Neural cell (in vitro differentiated cells): ENCODE results near the gene SNURF. TPM values are rescaled to one million over a fixed set of nuclear protein-coding genes. Genes with fewer than 3 reads are reported as not detected.

Source experiments
- H2AFZ ChIP-seq: fragments of 200-600, 300-800 bp; sonication (generic), shearing (Covaris generic); 2 replicates; pipeline ENCODE4 v1.6.0; 2014; ENCODE audit warnings: low read depth, mild to moderate bottlenecking, antibody characterized with exemption, low read length, moderate library complexity
- H3F3A ChIP-seq: fragments of 200-600 bp; shearing (Covaris generic); 2 replicates; pipeline ENCODE4 v1.6.1; 2016; ENCODE audit warnings: mild to moderate bottlenecking, moderate library complexity, mixed read lengths, antibody characterized with exemption, low read length; ENCODE audit not compliant: insufficient read depth, poor library complexity, severe bottlenecking
- H3K27ac ChIP-seq: fragments of 200-600, 300-800 bp; sonication (generic), shearing (Covaris generic); 2 replicates; pipeline ENCODE4 v1.5.1; 2014; ENCODE audit warnings: mild to moderate bottlenecking, low read length, moderate library complexity
- H3K27me3 ChIP-seq: fragments of 300-800, 200-600 bp; sonication (generic), shearing (Covaris generic); 2 replicates; pipeline ENCODE4 v1.6.0; 2014; ENCODE audit warnings: mild to moderate bottlenecking, low read depth, low read length, moderate library complexity; ENCODE audit not compliant: insufficient read depth
- H3K36me3 ChIP-seq: fragments of 300-800, 200-600 bp; sonication (generic), shearing (Covaris generic); 2 replicates; pipeline ENCODE4 v1.5.1; 2014; ENCODE audit warnings: mild to moderate bottlenecking, antibody characterized with exemption, low read length, moderate library complexity; ENCODE audit not compliant: insufficient read depth
- H3K4me2 ChIP-seq: fragments of 300-800, 200-600 bp; sonication (generic), shearing (Covaris generic); 2 replicates; pipeline ENCODE4 v1.6.0; 2014; ENCODE audit warnings: mild to moderate bottlenecking, low read length
- H3K4me3 ChIP-seq: fragments of 300-800, 200-600 bp; sonication (generic), shearing (Covaris generic); 2 replicates; pipeline ENCODE4 v1.5.1; 2014; ENCODE audit warnings: mild to moderate bottlenecking, low read length, moderate library complexity
- H3K79me2 ChIP-seq: fragments of 200-600 bp; shearing (Covaris generic); replicated peaks from 2 replicates; pipeline ENCODE4 v1.6.0; 2014; ENCODE audit warnings: mild to moderate bottlenecking, low read length, moderate library complexity; ENCODE audit not compliant: insufficient read depth
- H3K9ac ChIP-seq: fragments of 300-800, 200-600 bp; sonication (generic), shearing (Covaris generic); 2 replicates; pipeline ENCODE4 v1.6.1; 2016; ENCODE audit warnings: mild to moderate bottlenecking, low read length, mixed read lengths
- H3K9me2 ChIP-seq: fragments of 200-600 bp; shearing (Covaris generic); 2 replicates; pipeline ENCODE4 v1.6.1; 2016; ENCODE audit warnings: mild to moderate bottlenecking, low read length, mixed read lengths; ENCODE audit not compliant: insufficient read depth
- H3K9me3 ChIP-seq: fragments of 200-600, 300-800 bp; sonication (generic), shearing (Covaris generic); 2 replicates; pipeline ENCODE4 v1.6.1; 2016; ENCODE audit warnings: mild to moderate bottlenecking, mixed run types, low read length, moderate library complexity, mixed read lengths
- H4K20me1 ChIP-seq: fragments of 200-600 bp; shearing (Covaris generic); 2 replicates; pipeline ENCODE4 v1.6.1; 2016; ENCODE audit warnings: mild to moderate bottlenecking, mixed run types; ENCODE audit not compliant: insufficient read depth
- CTCF ChIP-seq: fragments of 450-650 bp; IDR thresholded peaks from 2 replicates; pipeline ENCODE4 v1.5.1; 2014; ENCODE audit warnings: antibody characterized with exemption, mild to moderate bottlenecking, moderate library complexity; ENCODE audit not compliant: poor library complexity, severe bottlenecking
- EP300 ChIP-seq: fragments of 450-650 bp; conservative IDR thresholded peaks from 2 replicates; pipeline ENCODE4 v1.6.1; 2014; ENCODE audit warnings: antibody characterized with exemption, mild to moderate bottlenecking, moderate library complexity; ENCODE audit not compliant: poor library complexity, severe bottlenecking
- EZH2 ChIP-seq: fragments of 200-600, 300-800 bp; shearing (Covaris generic), sonication (generic); IDR thresholded peaks from 2 replicates; pipeline ENCODE4 v1.6.1; 2014; ENCODE audit warnings: antibody characterized with exemption, low read length, borderline replicate concordance, mild to moderate bottlenecking; ENCODE audit not compliant: insufficient read depth, poor library complexity, severe bottlenecking
- MXI1 ChIP-seq: fragments of 450-650 bp; conservative IDR thresholded peaks from 2 replicates; pipeline ENCODE4 v1.6.1; 2014; ENCODE audit warnings: antibody characterized with exemption, mild to moderate bottlenecking; ENCODE audit not compliant: poor library complexity, severe bottlenecking
- POLR2AphosphoS5 ChIP-seq: IDR thresholded peaks from 2 replicates; pipeline ENCODE4 v1.6.1; 2012
- RAD21 ChIP-seq: fragments of 450-650 bp; conservative IDR thresholded peaks from 2 replicates; pipeline ENCODE4 v1.6.1; 2014; ENCODE audit warnings: antibody characterized with exemption, mild to moderate bottlenecking, moderate library complexity
- REST ChIP-seq: IDR thresholded peaks from 2 replicates; pipeline ENCODE4 v1.6.1; 2012; ENCODE audit warnings: borderline replicate concordance
- SMC3 ChIP-seq: fragments of 450-650 bp; conservative IDR thresholded peaks from 2 replicates; pipeline ENCODE4 v1.6.1; 2014; ENCODE audit warnings: antibody characterized with exemption, mild to moderate bottlenecking, moderate library complexity; ENCODE audit not compliant: poor library complexity
- TAF1 ChIP-seq: IDR thresholded peaks from 2 replicates; pipeline ENCODE4 v1.6.1; 2012; ENCODE audit warnings: low read depth
- polyA plus RNA-seq: library from polyadenylated mRNA; depleted of rRNA; stranded (reverse); fragments of >200 nt; gene quantifications from 2 replicates; pipeline ENCODE4 v1.2.3, GENCODE V29; 2014
- small RNA-seq, 3 experiments: library from RNA; depleted of rRNA; stranded (forward); fragments of <200 nt; gene quantifications; one replicate each; pipeline ENCODE3, GENCODE V24; 2012

The SNURF gene
- polyA plus RNA-seq, 1 donor from 2014 or later, result 15.1 TPM

GRCh38 chr15:24986653-24987052, 31.9 kb downstream of the SNURF start:
- Histone ChIP-seq H3K9me2 (no peaks in the 10 kb centered on the region), H3K27ac (no peak overlapping the region), H3K9ac (no peak overlapping the region), H3K4me3 (no peak overlapping the region), H4K20me1 (no peaks in the 10 kb centered on the region), H3K4me2 (no peak overlapping the region), H3K27me3 (no peaks in the 10 kb centered on the region), H3K36me3 (no peaks in the 10 kb centered on the region), H3K79me2 (peaks cover 26% of the 10 kb centered on the region), H3K9me3 (no peaks in the 10 kb centered on the region), H2AFZ (no peak overlapping the region), H3F3A (no peaks in the 10 kb centered on the region)
- TF ChIP-seq REST (no peak), RAD21 (no peak), EZH2 (no peak), SMC3 (no peak), CTCF (no peak), POLR2AphosphoS5 (no peak), MXI1 (no peak), EP300 (no peak), TAF1 (no peak)

Small RNA genes within 50 kb of the gene (small RNA-seq; reads per million reads assigned to genes)
- gene AC090602.1 (0 reads per million in 3 experiments), gene AC124312.4 (0 reads per million in 3 experiments), gene AC124312.5 (0 to 6.1 (median 3.6) reads per million in 3 experiments)

Other genes with a start within 250 kb of the SNURF start
- 680 and 735 TPM in 2 replicates for gene SNRPN, start within 50 bp of the SNURF start, polyA plus RNA-seq